Astrocyte (in vitro differentiated cells and primary cell): Measurements from ENCODE around the gene EXPH5.

Experiments used
- CTCF ChIP-seq: IDR thresholded peaks from 2 replicates; pipeline ENCODE4 v1.5.1; 2011; ENCODE audit warnings: low read depth, mild to moderate bottlenecking, inconsistent platforms, low read length, moderate library complexity; ENCODE audit not compliant: insufficient read depth
- EZH2 ChIP-seq: IDR thresholded peaks from 2 replicates; pipeline ENCODE4 v1.6.1; 2012; ENCODE audit warnings: mild to moderate bottlenecking, low read length, inconsistent platforms; ENCODE audit not compliant: insufficient read depth

GRCh38 chr11:108559340-108559739, 34.2 kb downstream of the EXPH5 start:
- no peak for TF ChIP-seq CTCF
- TF ChIP-seq EZH2: no peak
